Measurements from ENCODE around the gene ABCG4.

GRCh38 chr11:119126675-119127268 is 22.1 kb upstream of the ABCG4 start:
- no peak for TF ChIP-seq EP300 (IDR thresholded peaks at IDR 0.05)
- TF ChIP-seq POLR2A (IDR thresholded peaks at IDR 0.05) = no peak
- TF ChIP-seq, protein P1, sequence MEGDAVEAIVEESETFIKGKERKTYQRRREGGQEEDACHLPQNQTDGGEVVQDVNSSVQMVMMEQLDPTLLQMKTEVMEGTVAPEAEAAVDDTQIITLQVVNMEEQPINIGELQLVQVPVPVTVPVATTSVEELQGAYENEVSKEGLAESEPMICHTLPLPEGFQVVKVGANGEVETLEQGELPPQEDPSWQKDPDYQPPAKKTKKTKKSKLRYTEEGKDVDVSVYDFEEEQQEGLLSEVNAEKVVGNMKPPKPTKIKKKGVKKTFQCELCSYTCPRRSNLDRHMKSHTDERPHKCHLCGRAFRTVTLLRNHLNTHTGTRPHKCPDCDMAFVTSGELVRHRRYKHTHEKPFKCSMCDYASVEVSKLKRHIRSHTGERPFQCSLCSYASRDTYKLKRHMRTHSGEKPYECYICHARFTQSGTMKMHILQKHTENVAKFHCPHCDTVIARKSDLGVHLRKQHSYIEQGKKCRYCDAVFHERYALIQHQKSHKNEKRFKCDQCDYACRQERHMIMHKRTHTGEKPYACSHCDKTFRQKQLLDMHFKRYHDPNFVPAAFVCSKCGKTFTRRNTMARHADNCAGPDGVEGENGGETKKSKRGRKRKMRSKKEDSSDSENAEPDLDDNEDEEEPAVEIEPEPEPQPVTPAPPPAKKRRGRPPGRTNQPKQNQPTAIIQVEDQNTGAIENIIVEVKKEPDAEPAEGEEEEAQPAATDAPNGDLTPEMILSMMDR (IDR thresholded peaks at IDR 0.05) = no peak
